ENCODE data around the gene MED13L.

DNA sequence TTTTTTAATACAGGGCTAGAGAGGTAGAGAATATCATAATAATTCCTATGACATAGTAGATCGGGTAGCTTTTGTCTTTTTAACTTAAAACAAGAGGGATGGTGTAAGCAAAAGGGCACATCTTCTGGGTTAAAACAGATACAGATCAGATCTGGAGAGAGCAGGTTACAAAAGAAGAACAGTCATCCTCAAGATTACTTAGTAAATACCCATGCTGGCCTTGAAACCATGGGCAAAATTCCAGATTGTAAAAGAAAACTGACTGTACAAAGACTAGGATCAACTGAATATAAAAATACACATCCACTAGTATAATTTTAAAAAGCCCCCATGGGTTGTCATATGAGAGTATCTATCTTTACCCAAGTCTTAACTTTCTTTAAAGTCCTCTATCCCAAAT lies 76.7 kb downstream of the MED13L start:
- TF ChIP-seq, protein P1, sequence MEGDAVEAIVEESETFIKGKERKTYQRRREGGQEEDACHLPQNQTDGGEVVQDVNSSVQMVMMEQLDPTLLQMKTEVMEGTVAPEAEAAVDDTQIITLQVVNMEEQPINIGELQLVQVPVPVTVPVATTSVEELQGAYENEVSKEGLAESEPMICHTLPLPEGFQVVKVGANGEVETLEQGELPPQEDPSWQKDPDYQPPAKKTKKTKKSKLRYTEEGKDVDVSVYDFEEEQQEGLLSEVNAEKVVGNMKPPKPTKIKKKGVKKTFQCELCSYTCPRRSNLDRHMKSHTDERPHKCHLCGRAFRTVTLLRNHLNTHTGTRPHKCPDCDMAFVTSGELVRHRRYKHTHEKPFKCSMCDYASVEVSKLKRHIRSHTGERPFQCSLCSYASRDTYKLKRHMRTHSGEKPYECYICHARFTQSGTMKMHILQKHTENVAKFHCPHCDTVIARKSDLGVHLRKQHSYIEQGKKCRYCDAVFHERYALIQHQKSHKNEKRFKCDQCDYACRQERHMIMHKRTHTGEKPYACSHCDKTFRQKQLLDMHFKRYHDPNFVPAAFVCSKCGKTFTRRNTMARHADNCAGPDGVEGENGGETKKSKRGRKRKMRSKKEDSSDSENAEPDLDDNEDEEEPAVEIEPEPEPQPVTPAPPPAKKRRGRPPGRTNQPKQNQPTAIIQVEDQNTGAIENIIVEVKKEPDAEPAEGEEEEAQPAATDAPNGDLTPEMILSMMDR (IDR thresholded peaks at IDR 0.05), result no peak
- no peak for TF ChIP-seq POLR2A (IDR thresholded peaks at IDR 0.05)

All from lower leg skin (tissue), 3 donors.